ENCODE data around the gene ADO. TPM values are rescaled to one million over a fixed set of nuclear protein-coding genes. Genes with fewer than 3 reads are reported as not detected.

Gene ADO
- total and polyA plus RNA-seq, 10 of the 15 experiments (the other 5 are each of a cell fraction or from before 2014, with no cell fraction given): 4.3 to 44.6 (median 18.7) TPM

DNA sequence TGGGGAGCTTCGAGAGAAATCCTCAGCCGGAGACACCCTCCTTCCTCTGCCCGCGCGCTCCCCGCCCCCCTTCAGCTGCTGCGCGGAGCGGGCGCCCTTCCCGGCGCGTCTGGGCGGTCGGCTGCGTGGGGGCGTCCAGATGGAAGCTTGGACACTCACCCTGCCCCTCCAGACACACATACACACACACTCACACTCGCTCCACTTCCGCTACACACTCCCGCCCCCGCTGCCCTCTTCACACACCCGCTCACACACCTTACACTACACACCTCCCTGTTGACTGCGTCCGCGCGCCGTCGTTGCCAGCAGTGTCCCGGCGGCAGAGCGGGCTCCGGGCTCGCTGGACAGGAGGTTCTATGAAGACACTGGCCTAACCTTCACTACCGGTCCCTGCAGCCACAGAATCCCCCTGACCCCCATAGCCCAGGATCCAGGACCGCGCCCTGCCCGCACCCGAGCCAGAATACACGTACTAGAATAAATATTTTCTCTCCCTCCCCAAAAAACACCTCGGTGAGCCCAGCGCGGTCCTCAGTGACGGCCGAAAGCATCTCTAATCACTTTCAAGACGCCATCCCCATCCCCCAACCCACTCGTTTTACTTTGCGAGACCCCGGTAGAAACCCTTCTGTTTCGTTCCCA is 12.7 kb downstream of the ADO start (continued):
- TF ChIP-seq, protein P1, sequence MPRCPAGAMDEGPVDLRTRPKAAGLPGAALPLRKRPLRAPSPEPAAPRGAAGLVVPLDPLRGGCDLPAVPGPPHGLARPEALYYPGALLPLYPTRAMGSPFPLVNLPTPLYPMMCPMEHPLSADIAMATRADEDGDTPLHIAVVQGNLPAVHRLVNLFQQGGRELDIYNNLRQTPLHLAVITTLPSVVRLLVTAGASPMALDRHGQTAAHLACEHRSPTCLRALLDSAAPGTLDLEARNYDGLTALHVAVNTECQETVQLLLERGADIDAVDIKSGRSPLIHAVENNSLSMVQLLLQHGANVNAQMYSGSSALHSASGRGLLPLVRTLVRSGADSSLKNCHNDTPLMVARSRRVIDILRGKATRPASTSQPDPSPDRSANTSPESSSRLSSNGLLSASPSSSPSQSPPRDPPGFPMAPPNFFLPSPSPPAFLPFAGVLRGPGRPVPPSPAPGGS (IDR thresholded peaks at IDR 0.05; ENCODE audit: borderline replicate concordance, insufficient read depth, low read depth, low read length, poor library complexity, severe bottlenecking): peak; percentile 17
- TF ChIP-seq, protein P2, sequence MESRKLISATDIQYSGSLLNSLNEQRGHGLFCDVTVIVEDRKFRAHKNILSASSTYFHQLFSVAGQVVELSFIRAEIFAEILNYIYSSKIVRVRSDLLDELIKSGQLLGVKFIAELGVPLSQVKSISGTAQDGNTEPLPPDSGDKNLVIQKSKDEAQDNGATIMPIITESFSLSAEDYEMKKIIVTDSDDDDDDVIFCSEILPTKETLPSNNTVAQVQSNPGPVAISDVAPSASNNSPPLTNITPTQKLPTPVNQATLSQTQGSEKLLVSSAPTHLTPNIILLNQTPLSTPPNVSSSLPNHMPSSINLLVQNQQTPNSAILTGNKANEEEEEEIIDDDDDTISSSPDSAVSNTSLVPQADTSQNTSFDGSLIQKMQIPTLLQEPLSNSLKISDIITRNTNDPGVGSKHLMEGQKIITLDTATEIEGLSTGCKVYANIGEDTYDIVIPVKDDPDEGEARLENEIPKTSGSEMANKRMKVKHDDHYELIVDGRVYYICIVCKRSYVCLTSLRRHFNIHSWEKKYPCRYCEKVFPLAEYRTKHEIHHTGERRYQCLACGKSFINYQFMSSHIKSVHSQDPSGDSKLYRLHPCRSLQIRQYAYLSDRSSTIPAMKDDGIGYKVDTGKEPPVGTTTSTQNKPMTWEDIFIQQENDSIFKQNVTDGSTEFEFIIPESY (IDR thresholded peaks at IDR 0.05): no peak
- TF ChIP-seq IKZF1 (conservative IDR thresholded peaks at IDR 0.05) (peak; percentile 70), MYC (IDR thresholded peaks at IDR 0.05; ENCODE audit: insufficient read depth, insufficient read length, insufficient replicate concordance, low read length, severe bottlenecking) (peak; percentile 14), BHLHE40 (IDR thresholded peaks at IDR 0.05; ENCODE audit: borderline replicate concordance in 1 of 2, low read depth in 2 of 2, low read length in 1 of 2) (peak in 1 of 2 experiments; percentile 46; a peak in 2 of 4 replicates), ZNF207 (IDR thresholded peaks at IDR 0.05; ENCODE audit: borderline replicate concordance) (0 out of 2 replicates have a peak, but pooled peaks have one; percentile 16), BACH1 (IDR thresholded peaks at IDR 0.05; ENCODE audit: borderline replicate concordance) (no peak), GATAD2B (conservative IDR thresholded peaks at IDR 0.05; ENCODE audit: low read depth) (peak; percentile 65), PAX5 (IDR thresholded peaks at IDR 0.05; ENCODE audit: borderline replicate concordance, low read depth, low read length) (0 out of 2 replicates have a peak, but pooled peaks have one; percentile 5), EGR1 (IDR thresholded peaks at IDR 0.05; ENCODE audit: borderline replicate concordance in 1 of 2, low read depth in 2 of 2, low read length in 2 of 2) (peak in 1 of 2 experiments; percentile 79; a peak in 2 of 3 replicates), SMC3 (IDR thresholded peaks at IDR 0.05; ENCODE audit: borderline replicate concordance, low read length) (no peak), ZNF217 (IDR thresholded peaks at IDR 0.05) (0 out of 2 replicates have a peak, but pooled peaks have one; percentile 23), POLR2A (IDR thresholded peaks at IDR 0.05; ENCODE audit: low read depth, low read length) (peak; percentile 55; the same call in 1 of the 2 replicates), RB1 (IDR thresholded peaks at IDR 0.05; ENCODE audit: borderline replicate concordance) (peak; percentile 71; the same call in 1 of the 2 replicates), CBX5 (IDR thresholded peaks at IDR 0.05; ENCODE audit: low read depth) (0 out of 2 replicates have a peak, but pooled peaks have one; percentile 17)
- TF ChIP-seq, protein P3, sequence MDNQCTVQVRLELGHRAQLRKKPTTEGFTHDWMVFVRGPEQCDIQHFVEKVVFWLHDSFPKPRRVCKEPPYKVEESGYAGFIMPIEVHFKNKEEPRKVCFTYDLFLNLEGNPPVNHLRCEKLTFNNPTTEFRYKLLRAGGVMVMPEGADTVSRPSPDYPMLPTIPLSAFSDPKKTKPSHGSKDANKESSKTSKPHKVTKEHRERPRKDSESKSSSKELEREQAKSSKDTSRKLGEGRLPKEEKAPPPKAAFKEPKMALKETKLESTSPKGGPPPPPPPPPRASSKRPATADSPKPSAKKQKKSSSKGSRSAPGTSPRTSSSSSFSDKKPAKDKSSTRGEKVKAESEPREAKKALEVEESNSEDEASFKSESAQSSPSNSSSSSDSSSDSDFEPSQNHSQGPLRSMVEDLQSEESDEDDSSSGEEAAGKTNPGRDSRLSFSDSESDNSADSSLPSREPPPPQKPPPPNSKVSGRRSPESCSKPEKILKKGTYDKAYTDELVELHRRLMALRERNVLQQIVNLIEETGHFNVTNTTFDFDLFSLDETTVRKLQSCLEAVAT (IDR thresholded peaks at IDR 0.05): peak; percentile 79
- TF ChIP-seq, protein P4, sequence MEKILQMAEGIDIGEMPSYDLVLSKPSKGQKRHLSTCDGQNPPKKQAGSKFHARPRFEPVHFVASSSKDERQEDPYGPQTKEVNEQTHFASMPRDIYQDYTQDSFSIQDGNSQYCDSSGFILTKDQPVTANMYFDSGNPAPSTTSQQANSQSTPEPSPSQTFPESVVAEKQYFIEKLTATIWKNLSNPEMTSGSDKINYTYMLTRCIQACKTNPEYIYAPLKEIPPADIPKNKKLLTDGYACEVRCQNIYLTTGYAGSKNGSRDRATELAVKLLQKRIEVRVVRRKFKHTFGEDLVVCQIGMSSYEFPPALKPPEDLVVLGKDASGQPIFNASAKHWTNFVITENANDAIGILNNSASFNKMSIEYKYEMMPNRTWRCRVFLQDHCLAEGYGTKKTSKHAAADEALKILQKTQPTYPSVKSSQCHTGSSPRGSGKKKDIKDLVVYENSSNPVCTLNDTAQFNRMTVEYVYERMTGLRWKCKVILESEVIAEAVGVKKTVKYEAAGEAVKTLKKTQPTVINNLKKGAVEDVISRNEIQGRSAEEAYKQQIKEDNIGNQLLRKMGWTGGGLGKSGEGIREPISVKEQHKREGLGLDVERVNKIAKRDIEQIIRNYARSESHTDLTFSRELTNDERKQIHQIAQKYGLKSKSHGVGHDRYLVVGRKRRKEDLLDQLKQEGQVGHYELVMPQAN (conservative IDR thresholded peaks at IDR 0.05): peak; percentile 57; the same call in 1 of the 2 replicates
- TF ChIP-seq, protein P5, sequence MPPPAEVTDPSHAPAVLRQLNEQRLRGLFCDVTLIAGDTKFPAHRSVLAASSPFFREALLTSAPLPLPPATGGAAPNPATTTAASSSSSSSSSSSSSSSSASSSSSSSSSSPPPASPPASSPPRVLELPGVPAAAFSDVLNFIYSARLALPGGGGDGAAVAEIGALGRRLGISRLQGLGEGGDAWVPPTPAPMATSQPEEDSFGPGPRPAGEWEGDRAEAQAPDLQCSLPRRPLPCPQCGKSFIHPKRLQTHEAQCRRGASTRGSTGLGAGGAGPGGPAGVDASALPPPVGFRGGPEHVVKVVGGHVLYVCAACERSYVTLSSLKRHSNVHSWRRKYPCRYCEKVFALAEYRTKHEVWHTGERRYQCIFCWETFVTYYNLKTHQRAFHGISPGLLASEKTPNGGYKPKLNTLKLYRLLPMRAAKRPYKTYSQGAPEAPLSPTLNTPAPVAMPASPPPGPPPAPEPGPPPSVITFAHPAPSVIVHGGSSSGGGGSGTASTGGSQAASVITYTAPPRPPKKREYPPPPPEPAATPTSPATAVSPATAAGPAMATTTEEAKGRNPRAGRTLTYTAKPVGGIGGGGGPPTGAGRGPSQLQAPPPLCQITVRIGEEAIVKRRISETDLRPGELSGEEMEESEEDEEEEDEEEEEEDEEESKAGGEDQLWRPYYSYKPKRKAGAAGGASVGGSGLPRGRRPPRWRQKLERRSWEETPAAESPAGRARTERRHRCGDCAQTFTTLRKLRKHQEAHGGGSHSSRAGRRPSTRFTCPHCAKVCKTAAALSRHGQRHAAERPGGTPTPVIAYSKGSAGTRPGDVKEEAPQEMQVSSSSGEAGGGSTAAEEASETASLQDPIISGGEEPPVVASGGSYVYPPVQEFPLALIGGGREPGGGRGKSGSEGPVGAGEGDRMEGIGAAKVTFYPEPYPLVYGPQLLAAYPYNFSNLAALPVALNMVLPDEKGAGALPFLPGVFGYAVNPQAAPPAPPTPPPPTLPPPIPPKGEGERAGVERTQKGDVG (CRISPR knock-in tag; IDR thresholded peaks at IDR 0.05): no peak
